Adrenal gland (tissue), 5 donors: Measurements from ENCODE around the gene ERC1.

Experiments used
- CTCF ChIP-seq, 6 experiments: fragments of 450-650 bp in 4 of 6; fragments of 200-600 bp in 2 of 6; sonication (generic) in 1 of 6; IDR thresholded peaks; 1 replicate in 5 of 6; 2 replicates in 1 of 6; pipeline versions ENCODE4 v1.5.1 to v1.8.0; 2016 to 2021; ENCODE audit warnings: antibody characterized with exemption in 6 of 6, mild to moderate bottlenecking in 2 of 6, moderate library complexity in 1 of 6
- POLR2A ChIP-seq, 2 donors: fragments of 450-650 bp; IDR thresholded peaks; one replicate each; pipeline ENCODE4 v1.6.1; 2017; ENCODE audit warnings: antibody characterized with exemption in 2 of 2, mild to moderate bottlenecking in 2 of 2, moderate library complexity in 1 of 2
- donor health status: DM: no; HTN: no; CAD: no.

GRCh38 chr12:1350934-1351240 lies 359.9 kb downstream of the ERC1 start:
- no peak for TF ChIP-seq CTCF (IDR thresholded peaks at IDR 0.05)
- no peak for TF ChIP-seq POLR2A (IDR thresholded peaks at IDR 0.05)
